Stomach smooth muscle (tissue), 2 donors: Measurements from ENCODE around the gene PKLR.
A peak's percentile ranks its signal among the peaks of the same experiment; 100 is the strongest.

ENCODE experiments used
- H3K27ac ChIP-seq: one replicate; pipeline ENCODE4 v1.7.0; 2013; ENCODE audit warnings: mild to moderate bottlenecking, low read length, inconsistent platforms
- H3K27me3 ChIP-seq, 2 donors: one replicate each; pipeline ENCODE4 v1.7.0; 2013; ENCODE audit warnings: low read length in 2 of 2; ENCODE audit not compliant: insufficient read depth in 2 of 2, control insufficient read depth in 1 of 2
- H3K36me3 ChIP-seq, 2 donors: one replicate each; pipeline ENCODE4 v1.7.0; 2013; ENCODE audit warnings: low read length in 2 of 2; ENCODE audit not compliant: control insufficient read depth in 2 of 2, insufficient read depth in 2 of 2
- H3K4me1 ChIP-seq: one replicate; pipeline ENCODE4 v1.7.0; 2013; ENCODE audit warnings: low read length; ENCODE audit not compliant: control insufficient read depth, insufficient read depth
- H3K4me3 ChIP-seq, 2 donors: one replicate each; pipeline ENCODE4 v1.7.0; 2013; ENCODE audit warnings: low read length in 2 of 2
- H3K9ac ChIP-seq, 2 donors: one replicate each; pipeline ENCODE4 v1.7.0; 2013; ENCODE audit warnings: low read length in 2 of 2, mild to moderate bottlenecking in 1 of 2
- H3K9me3 ChIP-seq, 2 donors: one replicate each; pipeline ENCODE4 v1.7.0; 2013; ENCODE audit warnings: low read length in 2 of 2; ENCODE audit not compliant: control insufficient read depth in 2 of 2
- donor health status: healthy.
- donor health status: Pancreatic carcinoma.

The PKLR gene

DNA sequence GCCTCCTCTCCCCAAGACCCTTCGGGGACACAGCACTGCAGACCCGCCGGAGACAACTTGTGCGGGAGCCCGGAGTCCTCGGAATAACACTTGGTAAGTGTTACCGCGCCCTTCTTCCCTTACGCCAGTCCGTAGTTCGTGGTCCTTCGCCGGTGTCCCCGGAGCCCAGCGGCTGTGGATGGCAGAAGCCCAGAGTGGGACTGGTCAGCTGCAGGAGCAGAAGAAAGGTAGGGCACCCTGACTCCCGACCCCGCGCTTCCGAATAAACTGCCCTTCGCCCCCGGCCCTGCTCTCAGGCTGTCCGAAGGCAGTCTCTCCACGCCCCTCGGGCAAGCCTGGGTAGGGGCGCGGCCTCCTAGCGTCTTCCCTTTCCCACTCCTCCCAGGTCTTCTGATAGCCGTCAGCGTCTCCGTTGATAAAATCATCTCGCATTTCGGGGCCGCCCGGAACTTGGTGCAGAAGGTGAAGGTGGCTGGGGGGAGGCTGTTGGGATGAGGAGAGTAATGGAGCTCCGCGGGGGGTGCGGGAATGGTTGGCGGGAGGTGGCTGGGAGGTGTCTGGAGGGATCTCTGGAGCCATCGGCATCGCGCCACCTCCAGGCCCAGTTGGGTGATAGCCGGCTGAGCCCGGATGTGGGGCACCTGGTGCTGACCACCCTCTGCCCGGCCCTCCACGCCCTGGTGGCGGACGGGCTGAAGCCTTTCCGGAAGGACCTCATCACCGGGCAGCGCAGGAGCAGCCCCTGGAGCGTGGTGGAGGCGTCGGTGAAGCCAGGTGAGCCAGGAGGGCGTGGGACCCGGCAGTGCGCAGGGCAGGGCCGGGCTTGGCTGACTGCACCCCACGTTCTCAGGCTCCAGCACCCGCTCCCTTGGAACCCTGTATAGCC, 23.7 kb upstream of the PKLR start:
- H3K4me3 ChIP-seq = peak overlapping the region; percentile 78 to 91
- H3K9ac ChIP-seq = peak overlapping the region; percentile 75 to 79
- no peaks in the 10 kb centered on the region for H3K27me3 ChIP-seq
- peaks cover 5 to 12% of the 10 kb centered on the region in 2 donors for H3K36me3 ChIP-seq
- H3K4me1 ChIP-seq = peaks cover 54% of the 10 kb centered on the region
- H3K27ac ChIP-seq = peak overlapping the region; percentile 88
- no peaks in the 10 kb centered on the region for H3K9me3 ChIP-seq

DNA sequence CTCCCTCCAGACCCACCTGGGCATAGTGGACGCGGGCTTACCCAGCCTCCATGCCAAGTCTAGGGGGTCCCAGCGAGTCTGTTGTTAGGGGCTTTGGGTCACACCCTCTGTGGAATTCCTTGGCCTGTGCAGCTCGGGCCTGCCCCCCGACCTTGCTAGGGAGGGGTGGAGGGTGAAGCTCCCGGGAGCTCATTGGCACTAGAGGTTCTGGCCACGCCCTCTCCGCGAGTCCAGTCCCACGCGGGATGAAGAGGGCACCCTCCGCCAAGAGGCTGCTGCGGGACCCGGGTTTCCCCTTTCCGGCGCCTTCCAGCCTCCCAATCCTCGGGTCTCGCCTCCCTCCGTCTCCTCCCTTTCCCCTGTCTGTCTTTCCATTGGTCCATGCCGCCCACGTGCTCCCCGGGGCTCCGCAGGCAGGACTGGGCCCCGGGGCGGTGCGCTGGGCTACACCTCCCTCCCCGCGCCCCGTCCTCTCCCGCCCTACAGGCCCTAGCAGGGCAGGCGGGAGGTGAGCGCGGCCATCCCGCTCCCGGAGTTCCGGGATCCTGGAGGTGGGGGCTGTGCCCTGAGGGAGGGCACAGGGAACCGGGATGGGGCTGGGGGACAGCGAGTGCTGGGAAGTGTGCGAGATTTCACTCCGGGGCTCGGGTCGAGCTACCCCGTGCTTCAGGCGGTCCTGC, 22.9 kb upstream of the PKLR start:
- H3K9me3 ChIP-seq = no peaks in the 10 kb centered on the region
- H3K27me3 ChIP-seq = no peaks in the 10 kb centered on the region
- H3K9ac ChIP-seq = peak overlapping the region; percentile 79 to 80
- H3K4me3 ChIP-seq = peak overlapping the region; percentile 78 to 91
- peak overlapping the region; percentile 88 for H3K27ac ChIP-seq
- peaks cover 5 to 12% of the 10 kb centered on the region in 2 donors for H3K36me3 ChIP-seq
- peaks cover 57% of the 10 kb centered on the region for H3K4me1 ChIP-seq

DNA sequence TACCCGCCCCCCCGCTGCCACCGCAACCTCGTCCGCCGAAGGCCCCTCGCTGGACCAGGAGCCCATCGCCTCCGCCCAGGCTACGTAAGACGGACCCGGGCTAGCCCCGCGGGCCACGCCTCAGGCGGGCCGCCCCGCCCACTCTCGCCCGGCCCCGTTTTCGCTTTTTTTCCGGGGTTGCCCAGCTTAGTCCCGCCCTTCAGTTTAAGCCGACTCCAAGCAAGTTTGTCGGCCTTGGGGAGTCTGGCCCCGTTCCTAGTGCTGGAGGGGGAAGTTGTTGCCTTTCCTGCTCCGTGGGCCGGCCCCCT, 22.4 kb upstream of the PKLR start:
- Histone ChIP-seq H3K9me3 (no peaks in the 10 kb centered on the region), H3K27me3 (no peaks in the 10 kb centered on the region), H3K4me1 (peaks cover 57% of the 10 kb centered on the region), H3K27ac (peak overlapping the region; percentile 88), H3K36me3 (peaks cover 8 to 14% of the 10 kb centered on the region in 2 donors), H3K4me3 (peak overlapping the region; percentile 78 to 91), H3K9ac (peak overlapping the region; percentile 78 to 80)

DNA sequence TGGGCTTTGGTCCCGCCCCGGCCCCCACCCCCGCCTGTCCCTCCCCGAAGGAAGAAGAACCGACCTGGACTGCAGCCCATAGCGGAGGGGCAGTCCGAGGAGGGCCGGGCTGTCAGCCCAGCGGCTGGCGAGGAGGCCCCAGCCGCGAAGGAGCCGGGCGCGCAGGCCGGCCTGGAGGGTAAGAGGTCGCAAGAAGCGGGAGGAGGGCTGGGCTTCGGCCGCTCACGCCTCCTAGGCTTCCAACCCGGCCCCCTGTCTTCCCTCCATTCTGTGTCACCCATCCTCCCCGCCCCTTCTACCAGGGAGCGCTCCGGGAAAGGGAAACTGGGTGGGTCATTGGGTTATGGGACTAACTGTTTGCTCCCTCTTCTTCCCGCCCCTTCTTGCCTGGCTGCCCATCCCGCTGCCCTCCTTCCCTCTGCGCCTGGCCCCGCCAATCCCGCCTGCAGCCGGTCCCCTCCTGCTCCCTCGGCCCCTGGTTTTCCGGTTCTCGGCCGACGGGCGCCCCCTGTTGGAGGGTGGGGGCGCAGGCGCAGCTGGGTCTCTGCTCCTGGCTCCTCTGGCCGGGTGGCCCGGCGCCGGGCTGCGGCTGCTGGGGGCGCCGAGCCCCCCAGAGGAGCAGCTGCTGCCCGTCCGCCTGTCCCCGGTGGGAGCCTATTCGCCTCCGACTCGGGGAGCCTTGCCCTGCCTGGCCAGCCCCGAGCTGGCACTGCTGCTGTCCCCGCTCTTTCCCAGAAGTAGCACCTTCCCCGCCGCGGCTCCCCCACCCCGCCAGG, 21.9 kb upstream of the PKLR start:
- Histone ChIP-seq H3K27me3 (no peaks in the 10 kb centered on the region), H3K27ac (peak overlapping the region; percentile 88), H3K4me1 (peaks cover 57% of the 10 kb centered on the region), H3K9me3 (no peaks in the 10 kb centered on the region), H3K4me3 (peak overlapping the region; percentile 78 to 91), H3K9ac (peak overlapping the region; percentile 72 to 80), H3K36me3 (peaks cover 8 to 13% of the 10 kb centered on the region in 2 donors)

DNA sequence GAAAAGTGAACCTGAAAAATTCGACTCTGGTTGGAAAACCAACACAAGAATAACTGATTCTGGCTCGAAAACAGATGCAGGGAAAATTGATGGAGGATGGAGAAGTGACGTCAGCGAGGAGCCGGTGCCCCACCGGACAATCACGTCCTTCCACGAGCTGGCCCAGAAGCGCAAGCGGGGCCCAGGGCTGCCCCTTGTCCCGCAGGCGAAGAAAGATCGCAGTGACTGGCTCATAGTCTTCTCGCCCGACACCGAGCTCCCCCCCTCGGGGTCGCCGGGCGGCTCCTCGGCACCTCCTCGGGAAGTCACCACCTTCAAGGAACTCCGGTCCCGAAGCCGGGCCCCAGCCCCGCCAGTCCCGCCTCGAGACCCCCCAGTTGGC, 21.3 kb upstream of the PKLR start:
- peak overlapping the region; percentile 73 to 91 for H3K4me3 ChIP-seq
- peaks cover 56% of the 10 kb centered on the region for H3K4me1 ChIP-seq
- peak overlapping the region; percentile 88 for H3K27ac ChIP-seq
- no peaks in the 10 kb centered on the region for H3K27me3 ChIP-seq
- peaks cover 6 to 10% of the 10 kb centered on the region in 2 donors for H3K36me3 ChIP-seq
- H3K9me3 ChIP-seq = no peaks in the 10 kb centered on the region
- H3K9ac ChIP-seq = peak overlapping the region; percentile 58 to 62

DNA sequence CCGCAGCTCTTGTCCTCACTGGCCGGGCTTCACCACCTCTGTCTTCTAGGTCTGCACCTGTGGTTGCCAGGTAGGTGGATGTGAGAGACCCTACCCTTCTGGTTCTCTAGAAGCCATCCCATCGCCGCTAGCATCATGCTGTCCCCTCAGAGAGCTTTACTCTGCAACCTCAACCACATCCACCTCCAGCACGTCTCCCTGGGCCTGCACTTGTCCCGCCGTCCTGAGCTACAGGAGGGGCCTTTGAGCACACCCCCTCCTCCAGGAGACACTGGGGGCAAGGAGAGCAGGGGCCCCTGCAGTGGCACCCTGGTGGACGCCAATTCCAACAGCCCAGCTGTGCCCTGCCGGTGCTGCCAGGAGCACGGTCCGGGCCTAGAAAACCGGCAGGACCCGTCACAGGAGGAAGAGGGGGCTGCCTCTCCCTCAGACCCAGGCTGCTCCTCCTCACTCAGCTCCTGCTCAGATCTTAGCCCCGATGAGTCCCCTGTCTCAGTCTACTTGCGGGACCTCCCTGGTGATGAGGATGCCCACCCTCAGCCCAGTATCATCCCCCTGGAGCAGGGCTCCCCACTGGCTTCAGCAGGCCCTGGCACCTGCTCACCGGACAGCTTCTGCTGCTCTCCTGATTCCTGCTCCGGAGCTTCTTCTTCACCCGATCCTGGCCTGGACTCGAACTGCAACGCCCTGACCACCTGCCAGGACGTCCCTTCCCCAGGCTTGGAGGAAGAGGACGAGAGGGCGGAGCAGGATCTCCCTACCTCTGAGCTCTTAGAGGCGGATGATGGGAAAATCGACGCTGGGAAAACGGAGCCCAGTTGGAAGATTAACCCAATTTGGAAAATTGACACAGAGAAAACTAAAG, 20.6 kb upstream of the PKLR start:
- H3K4me3 ChIP-seq = peak overlapping the region; percentile 73 to 91
- peak overlapping the region; percentile 88 for H3K27ac ChIP-seq
- H3K9me3 ChIP-seq = no peaks in the 10 kb centered on the region
- peaks cover 55% of the 10 kb centered on the region for H3K4me1 ChIP-seq
- peak overlapping the region; percentile 55 to 62 for H3K9ac ChIP-seq
- peaks cover 3 to 9% of the 10 kb centered on the region in 2 donors for H3K36me3 ChIP-seq
- H3K27me3 ChIP-seq = no peaks in the 10 kb centered on the region

DNA sequence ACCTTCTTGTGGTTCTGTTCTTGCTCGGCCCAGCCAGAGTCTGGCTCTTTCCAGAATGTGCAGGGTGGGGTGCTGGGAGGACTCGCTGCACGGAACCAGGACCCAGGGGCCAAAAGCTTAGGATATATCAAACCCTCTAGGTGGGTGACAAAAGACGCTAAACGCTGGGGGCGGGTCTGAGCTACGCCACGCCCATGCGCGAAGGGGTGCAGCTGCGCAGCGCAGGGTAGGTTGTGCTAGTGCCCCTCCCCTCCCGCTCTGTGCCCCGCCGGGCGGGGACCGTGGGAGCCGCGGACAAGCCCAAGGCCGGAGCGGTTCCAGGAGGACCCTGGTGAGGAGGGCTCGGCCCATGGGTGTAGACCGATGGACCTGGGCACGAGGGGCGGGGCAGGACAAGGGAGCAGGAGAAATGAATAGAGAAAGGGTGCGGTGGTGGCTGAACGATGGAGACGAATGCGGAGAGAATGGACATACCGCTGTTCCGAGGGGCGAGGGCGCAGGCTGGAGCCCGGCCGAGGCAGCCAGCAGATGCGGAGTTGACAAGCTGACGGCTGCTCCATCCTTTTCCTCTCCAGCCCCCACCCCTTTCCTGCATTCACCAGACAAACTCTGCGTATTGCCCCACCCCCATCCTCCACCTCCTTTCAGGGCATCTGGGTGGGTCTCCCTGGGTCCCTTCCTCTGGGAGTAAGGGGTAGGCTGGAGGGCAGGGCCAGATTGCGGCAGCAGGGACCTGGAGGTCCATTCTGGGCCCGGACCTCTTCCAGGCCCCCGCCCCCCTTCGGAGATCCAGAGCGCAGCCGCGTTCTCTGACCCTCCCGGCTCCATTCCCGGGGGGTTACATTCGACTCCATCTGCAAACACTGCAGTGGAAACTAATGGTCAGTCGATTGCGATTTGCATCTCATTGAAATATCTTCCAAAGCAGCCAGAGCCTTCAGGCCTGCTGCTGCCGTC, 19.7 kb upstream of the PKLR start, which contains the start of gene RUSC1:
Gene RUSC1 (plus strand): TSS at position 234 of the 957 bp plus-strand sequence. CDS start 880 bp downstream, outside the sequence.
- Histone ChIP-seq H3K4me1 (peaks cover 53% of the 10 kb centered on the region), H3K27ac (peak within 1 kb of the TSS; percentile 88), H3K36me3 (peaks cover 3 to 6% of the 10 kb centered on the region in 2 donors), H3K27me3 (no peaks in the 10 kb centered on the region), H3K9ac (peak within 1 kb of the TSS; percentile 62 to 71), H3K4me3 (peak within 1 kb of the TSS; percentile 73 to 91), H3K9me3 (no peaks in the 10 kb centered on the region)

DNA sequence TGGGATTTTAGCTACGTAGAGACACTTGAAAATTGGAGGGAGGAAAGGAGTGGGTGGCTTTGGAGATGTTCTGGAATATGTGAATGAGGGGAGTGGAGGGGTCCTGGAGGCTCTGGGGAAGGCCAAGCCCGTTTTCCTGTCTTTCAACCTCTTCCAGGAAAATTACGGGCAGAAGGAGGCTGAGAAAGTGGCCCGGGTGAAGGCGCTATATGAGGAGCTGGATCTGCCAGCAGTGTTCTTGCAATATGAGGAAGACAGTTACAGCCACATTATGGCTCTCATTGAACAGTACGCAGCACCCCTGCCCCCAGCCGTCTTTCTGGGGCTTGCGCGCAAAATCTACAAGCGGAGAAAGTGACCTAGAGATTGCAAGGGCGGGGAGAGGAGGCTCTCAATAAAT, 19.0 kb upstream of the PKLR start:
- Histone ChIP-seq H3K4me1 (peaks cover 46% of the 10 kb centered on the region), H3K9ac (peak overlapping the region; percentile 62 to 71), H3K9me3 (no peaks in the 10 kb centered on the region), H3K27ac (peak overlapping the region; percentile 88), H3K4me3 (peak overlapping the region; percentile 73 to 91), H3K36me3 (peaks cover 3 to 6% of the 10 kb centered on the region in 2 donors), H3K27me3 (no peaks in the 10 kb centered on the region)

DNA sequence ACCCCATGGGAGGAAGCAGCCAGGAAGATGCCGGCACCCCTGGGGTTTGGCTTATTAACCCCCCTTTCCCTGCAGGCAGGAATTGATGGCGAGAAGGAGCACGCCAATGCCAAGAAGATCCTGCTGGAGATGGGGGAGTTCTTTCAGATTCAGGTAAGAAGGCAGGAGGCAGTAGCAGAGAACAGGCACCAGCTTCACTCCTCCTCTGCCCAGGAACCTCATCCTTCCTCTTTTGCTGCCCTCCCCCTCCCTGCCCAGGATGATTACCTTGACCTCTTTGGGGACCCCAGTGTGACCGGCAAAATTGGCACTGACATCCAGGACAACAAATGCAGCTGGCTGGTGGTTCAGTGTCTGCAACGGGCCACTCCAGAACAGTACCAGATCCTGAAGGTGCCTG, 18.3 kb upstream of the PKLR start:
- Histone ChIP-seq H3K4me1 (peaks cover 42% of the 10 kb centered on the region), H3K27ac (no peak overlapping the region), H3K9me3 (no peaks in the 10 kb centered on the region), H3K36me3 (peaks cover 8 to 9% of the 10 kb centered on the region in 2 donors), H3K27me3 (no peaks in the 10 kb centered on the region), H3K9ac (no peak overlapping the region), H3K4me3 (no peak overlapping the region)
